SK-N-SH (cell line): ENCODE data around the gene KCNA5.

Experiments
- CTCF ChIP-seq: fragments of 200-600 bp; sonication (generic); IDR thresholded peaks from 2 replicates; pipeline ENCODE4 v1.6.1; 2017; ENCODE audit warnings: antibody characterized with exemption, mild to moderate bottlenecking, moderate library complexity
- EP300 ChIP-seq, 2 experiments: IDR thresholded peaks; 2 replicates each; pipeline versions ENCODE4 v1.4.0 to v1.6.1; 2012; ENCODE audit warnings: borderline replicate concordance in 1 of 2, low read depth in 1 of 2, low read length in 1 of 2
- PBX3 ChIP-seq: IDR thresholded peaks from 2 replicates; pipeline ENCODE4; 2012
- POLR2AphosphoS5 ChIP-seq: IDR thresholded peaks from 2 replicates; pipeline ENCODE4 v1.6.1; 2012; ENCODE audit warnings: low read depth, low read length
- SIN3A ChIP-seq: IDR thresholded peaks from 2 replicates; pipeline ENCODE4 v1.6.1; 2012; ENCODE audit warnings: low read depth, mild to moderate bottlenecking, low read length, moderate library complexity, borderline replicate concordance
- TCF12 ChIP-seq: IDR thresholded peaks from 2 replicates; pipeline ENCODE4 v1.4.0; 2012

- TF ChIP-seq EP300 (IDR thresholded peaks at IDR 0.05; ENCODE audit: borderline replicate concordance in 1 of 2, low read depth in 1 of 2, low read length in 1 of 2) (no peak), CTCF (0 out of 2 replicates have a peak, but pooled peaks have one; percentile 11), POLR2AphosphoS5 (no peak), PBX3 (no peak), TCF12 (no peak), SIN3A (no peak)
These were observed 43.5 kb upstream of the KCNA5 start for GRCh38 chr12:5000204-5000603.
